Breast epithelium (tissue), 3 donors: ENCODE results near the gene SPSB1.
A peak's percentile ranks its signal among the peaks of the same experiment; 100 is the strongest.

Experiments used
- POLR2A ChIP-seq: fragments of 450-650 bp; IDR thresholded peaks from one replicate; pipeline ENCODE4 v1.6.1; 2016; ENCODE audit warnings: antibody characterized with exemption, mild to moderate bottlenecking, moderate library complexity
- POLR2AphosphoS5 ChIP-seq, 3 donors: sonication (generic); formaldehyde crosslinking; IDR thresholded peaks; one replicate each; pipeline ENCODE4 v1.6.1; 2017; ENCODE audit warnings: antibody characterized with exemption in 3 of 3
- TF ChIP-seq, protein P1 (sequence below), 3 donors: fragments of 450-650 bp; IDR thresholded peaks; one replicate each; pipeline ENCODE4 v1.5.1; 2016 to 2017; ENCODE audit warnings: antibody characterized with exemption in 3 of 3, mild to moderate bottlenecking in 3 of 3, moderate library complexity in 3 of 3

DNA sequence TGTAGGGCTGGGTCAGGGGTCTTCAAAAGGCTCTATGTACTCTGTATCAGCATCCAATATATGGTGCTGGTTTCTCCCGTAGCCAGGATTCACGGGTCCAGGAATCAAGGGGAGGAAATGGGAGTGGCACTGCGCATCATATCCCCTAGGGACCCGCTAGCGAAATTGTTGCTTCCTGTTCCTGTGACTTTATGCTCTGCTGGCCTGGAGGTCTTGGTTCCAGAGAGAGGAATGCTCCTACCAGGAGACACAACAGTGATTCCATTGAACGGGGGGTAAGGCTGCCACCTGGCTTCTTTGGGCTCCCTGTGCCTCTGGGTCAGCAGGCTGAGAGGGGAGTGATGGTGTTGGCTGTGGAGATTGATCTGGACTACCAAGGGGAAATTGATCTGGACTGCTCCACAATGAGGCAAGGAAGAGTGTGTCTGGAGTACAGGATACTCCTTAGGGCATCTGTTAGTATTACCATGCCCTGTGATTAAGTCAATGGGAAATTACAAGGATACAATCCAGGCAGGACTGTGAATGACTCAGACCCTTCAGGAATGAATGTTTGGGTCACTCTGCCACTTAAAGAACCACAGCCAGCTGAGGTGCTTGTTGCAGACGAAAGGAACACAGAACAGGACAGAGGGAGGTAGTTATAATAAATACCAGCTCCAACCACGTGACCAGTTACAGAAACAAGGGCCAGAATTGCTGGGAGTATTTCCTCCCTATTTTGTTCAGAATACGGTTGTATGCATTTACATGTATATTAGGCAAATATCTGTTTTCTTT is 10.2 kb downstream of the SPSB1 start:
- TF ChIP-seq POLR2A (no peak), POLR2AphosphoS5 (IDR thresholded peaks at IDR 0.05) (peak in 2 of 3 donors; percentile 37 to 61)
- TF ChIP-seq, protein P1, sequence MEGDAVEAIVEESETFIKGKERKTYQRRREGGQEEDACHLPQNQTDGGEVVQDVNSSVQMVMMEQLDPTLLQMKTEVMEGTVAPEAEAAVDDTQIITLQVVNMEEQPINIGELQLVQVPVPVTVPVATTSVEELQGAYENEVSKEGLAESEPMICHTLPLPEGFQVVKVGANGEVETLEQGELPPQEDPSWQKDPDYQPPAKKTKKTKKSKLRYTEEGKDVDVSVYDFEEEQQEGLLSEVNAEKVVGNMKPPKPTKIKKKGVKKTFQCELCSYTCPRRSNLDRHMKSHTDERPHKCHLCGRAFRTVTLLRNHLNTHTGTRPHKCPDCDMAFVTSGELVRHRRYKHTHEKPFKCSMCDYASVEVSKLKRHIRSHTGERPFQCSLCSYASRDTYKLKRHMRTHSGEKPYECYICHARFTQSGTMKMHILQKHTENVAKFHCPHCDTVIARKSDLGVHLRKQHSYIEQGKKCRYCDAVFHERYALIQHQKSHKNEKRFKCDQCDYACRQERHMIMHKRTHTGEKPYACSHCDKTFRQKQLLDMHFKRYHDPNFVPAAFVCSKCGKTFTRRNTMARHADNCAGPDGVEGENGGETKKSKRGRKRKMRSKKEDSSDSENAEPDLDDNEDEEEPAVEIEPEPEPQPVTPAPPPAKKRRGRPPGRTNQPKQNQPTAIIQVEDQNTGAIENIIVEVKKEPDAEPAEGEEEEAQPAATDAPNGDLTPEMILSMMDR (IDR thresholded peaks at IDR 0.05), result no peak
